NCI-H1417 treated with DMSO at 0.1 percent for 48 hours (cell line): ENCODE measurements around the gene TMEM182.

Experiments used
- DNase-seq: peaks from one replicate; lab custom pipeline; 2025; lab: John Stamatoyannopoulos, UW

TMEM182 gene

GRCh38 chr2:102768253-102768652 lies 6.4 kb downstream of the TMEM182 start:
- DNase-seq, result no peak

- no peak for DNase-seq
Observed at GRCh38 chr2:102768892-102769291, 7.1 kb downstream of the TMEM182 start.

GRCh38 chr2:102770506-102770905 lies 8.7 kb downstream of the TMEM182 start:
- no peak for DNase-seq

- no peak for DNase-seq
Observed at GRCh38 chr2:102771114-102771513, 9.3 kb downstream of the TMEM182 start.

- DNase-seq, result no peak
Observed at GRCh38 chr2:102772659-102773058, 10.8 kb downstream of the TMEM182 start.

GRCh38 chr2:102773149-102773705 lies 11.4 kb downstream of the TMEM182 start:
- no peak for DNase-seq

GRCh38 chr2:102778260-102778659 lies 16.4 kb downstream of the TMEM182 start:
- DNase-seq, result no peak

GRCh38 chr2:102780467-102780866 lies 18.6 kb downstream of the TMEM182 start:
- DNase-seq, result no peak

GRCh38 chr2:102782187-102782586 lies 20.4 kb downstream of the TMEM182 start:
- DNase-seq, result no peak

GRCh38 chr2:102782933-102783332 lies 21.1 kb downstream of the TMEM182 start:
- DNase-seq, result no peak

GRCh38 chr2:102783506-102784183 lies 21.8 kb downstream of the TMEM182 start:
- DNase-seq, result no peak

- no peak for DNase-seq
Observed at GRCh38 chr2:102784940-102785339, 23.1 kb downstream of the TMEM182 start.

- no peak for DNase-seq
Observed at GRCh38 chr2:102788216-102788884, 26.5 kb downstream of the TMEM182 start.

GRCh38 chr2:102788885-102789260 lies 27.0 kb downstream of the TMEM182 start:
- DNase-seq, result no peak

GRCh38 chr2:102789349-102790090 lies 27.7 kb downstream of the TMEM182 start:
- no peak for DNase-seq

- DNase-seq, result no peak
Observed at GRCh38 chr2:102790091-102790455, 28.2 kb downstream of the TMEM182 start.

- DNase-seq, result no peak
Observed at GRCh38 chr2:102792568-102793208, 30.9 kb downstream of the TMEM182 start.

GRCh38 chr2:102795641-102796040 lies 33.8 kb downstream of the TMEM182 start:
- no peak for DNase-seq

- DNase-seq, result no peak
Observed at GRCh38 chr2:102796337-102796736, 34.5 kb downstream of the TMEM182 start.

- DNase-seq, result no peak
Observed at GRCh38 chr2:102797486-102797885, 35.7 kb downstream of the TMEM182 start.

- DNase-seq, result no peak
Observed at GRCh38 chr2:102798181-102798580, 36.4 kb downstream of the TMEM182 start.

- DNase-seq, result no peak
Observed at GRCh38 chr2:102801098-102801718, 39.4 kb downstream of the TMEM182 start.
